ENCODE measurements around the gene CACNB4. TPM values are rescaled to one million over a fixed set of nuclear protein-coding genes. Genes with fewer than 3 reads are reported as not detected.

Gene CACNB4
- total and polyA plus RNA-seq, 5 donors: 0.25 to 1.5 (median 0.86) TPM

- DNase-seq (peak; percentile 46 to 70 (median 64)), ATAC-seq (peak; percentile 82 to 84)
- Histone ChIP-seq H3K4me3 (ENCODE audit: low read length) (peak overlapping the region; percentile 26), H3K9me3 (ENCODE audit: control insufficient read depth, low read length) (no peaks in the 10 kb centered on the region), H3K4me1 (ENCODE audit: control insufficient read depth, insufficient read depth, low read length) (no peaks in the 10 kb centered on the region), H3K27me3 (ENCODE audit: control insufficient read depth, insufficient read depth) (no peaks in the 10 kb centered on the region), H3K27ac (ENCODE audit: low read length) (no peak overlapping the region)
- intact Hi-C loops (cut with DNase I): no loop called here
- 21% methylated on average over 8 of the region's 8 CpGs for WGBS
These were observed 125.0 kb downstream of the CACNB4 start for GRCh38 chr2:151973901-151974199.

- peak overlapping the region; percentile 26 for H3K4me3 ChIP-seq (ENCODE audit: low read length)
- H3K27ac ChIP-seq (ENCODE audit: low read length): no peak overlapping the region
- DNase-seq: no peak
- 63% methylated on average over 8 of the region's 8 CpGs for WGBS
- H3K4me1 ChIP-seq (ENCODE audit: control insufficient read depth, insufficient read depth, low read length): no peaks in the 10 kb centered on the region
- no peak for ATAC-seq
- no peaks in the 10 kb centered on the region for H3K27me3 ChIP-seq (ENCODE audit: control insufficient read depth, insufficient read depth)
- intact Hi-C loops (cut with DNase I): no loop called here
- no peaks in the 10 kb centered on the region for H3K9me3 ChIP-seq (ENCODE audit: control insufficient read depth, low read length)
These were observed 125.6 kb downstream of the CACNB4 start for GRCh38 chr2:151973013-151973900.

- Histone ChIP-seq H3K9me3 (ENCODE audit: control insufficient read depth, low read length) (no peaks in the 10 kb centered on the region), H3K4me1 (ENCODE audit: control insufficient read depth, insufficient read depth, low read length) (no peaks in the 10 kb centered on the region), H3K27me3 (ENCODE audit: control insufficient read depth, insufficient read depth) (no peaks in the 10 kb centered on the region), H3K4me3 (ENCODE audit: low read length) (no peak overlapping the region), H3K27ac (ENCODE audit: low read length) (no peak overlapping the region)
- 95% methylated on average over 8 of the region's 8 CpGs for WGBS
- intact Hi-C loops (cut with DNase I): no loop called here
- no peak for ATAC-seq
- DNase-seq: no peak
These were observed 126.4 kb downstream of the CACNB4 start for GRCh38 chr2:151972241-151973012.

DNA sequence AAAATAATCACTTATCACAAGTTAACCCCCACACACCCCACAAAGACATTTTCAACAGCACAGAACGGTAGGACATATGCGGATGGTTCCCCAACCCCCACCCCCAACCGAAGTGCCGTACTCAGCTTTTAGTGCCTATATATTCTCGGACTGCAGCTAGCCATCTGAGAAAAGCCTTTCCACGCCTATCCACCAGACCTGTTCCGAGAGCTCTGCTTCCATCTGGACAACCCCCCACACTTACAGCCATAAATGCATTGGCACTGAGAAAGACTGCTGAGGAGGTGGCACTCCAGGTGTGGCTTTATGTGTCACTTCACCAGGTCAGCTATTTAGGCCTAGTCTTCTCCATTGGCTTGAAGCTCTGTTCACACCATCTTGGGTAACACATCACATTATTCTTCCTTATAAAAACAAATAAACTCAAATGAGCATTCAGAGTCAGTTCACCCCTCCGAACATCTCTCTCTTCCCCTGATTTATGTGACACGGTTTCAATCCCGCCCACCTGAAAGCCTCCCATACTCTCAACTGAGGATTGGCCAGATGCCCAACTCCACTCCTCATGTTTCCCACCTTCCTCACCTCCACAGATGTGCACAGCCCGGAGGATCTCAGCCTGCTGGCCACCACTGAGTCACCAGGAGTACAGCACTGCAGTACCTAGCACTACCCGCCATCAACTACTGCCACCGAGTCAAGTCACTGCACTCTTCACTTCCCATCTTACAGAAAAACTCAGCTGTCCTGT lies 127.4 kb downstream of the CACNB4 start:
- DNase-seq (peak in 1 of 3 donors; percentile 13), ATAC-seq (no peak)
- Histone ChIP-seq H3K27ac (ENCODE audit: low read length) (no peak overlapping the region), H3K9me3 (ENCODE audit: control insufficient read depth, low read length) (no peaks in the 10 kb centered on the region), H3K4me3 (ENCODE audit: low read length) (no peak overlapping the region), H3K4me1 (ENCODE audit: control insufficient read depth, insufficient read depth, low read length) (no peaks in the 10 kb centered on the region), H3K27me3 (ENCODE audit: control insufficient read depth, insufficient read depth) (no peaks in the 10 kb centered on the region)
- WGBS: 94% methylated on average over 13 of the region's 13 CpGs
- intact Hi-C loops (cut with DNase I): no loop called here

DNA sequence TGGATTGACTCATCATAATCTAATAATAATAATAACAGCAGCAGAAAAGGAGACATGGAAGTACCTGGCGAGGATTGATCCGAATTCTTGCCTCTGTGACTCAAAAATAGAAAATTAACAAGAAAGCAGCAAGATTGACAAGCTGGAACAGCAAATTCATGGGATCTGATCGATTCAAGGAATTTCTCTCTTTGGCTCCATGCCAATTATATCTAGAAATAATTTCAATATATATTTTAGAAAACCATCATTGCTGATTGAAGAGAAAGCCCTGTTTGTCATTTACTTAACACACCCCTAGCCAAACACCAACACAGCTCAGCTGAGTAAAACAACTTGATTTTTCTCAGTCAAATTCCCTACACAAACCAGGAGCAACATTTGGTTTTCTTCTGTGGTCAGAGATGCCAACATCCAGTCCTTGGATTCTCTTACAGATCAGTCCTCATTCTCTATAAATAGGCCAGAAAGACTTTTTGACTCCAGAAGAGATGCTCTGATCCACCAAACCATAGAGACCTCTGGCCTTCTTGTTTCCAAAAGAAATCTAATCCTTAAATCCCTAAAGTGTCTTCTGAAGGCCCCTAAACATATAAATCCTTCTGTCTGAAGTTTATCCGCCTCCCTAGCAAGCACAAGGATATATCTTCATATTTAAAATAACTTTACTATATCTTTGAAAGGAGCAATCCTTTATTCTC lies 129.9 kb downstream of the CACNB4 start:
- no peak overlapping the region for H3K27ac ChIP-seq (ENCODE audit: low read length)
- 92% methylated on average over 4 of the region's 4 CpGs for WGBS
- ATAC-seq: no peak

DNA sequence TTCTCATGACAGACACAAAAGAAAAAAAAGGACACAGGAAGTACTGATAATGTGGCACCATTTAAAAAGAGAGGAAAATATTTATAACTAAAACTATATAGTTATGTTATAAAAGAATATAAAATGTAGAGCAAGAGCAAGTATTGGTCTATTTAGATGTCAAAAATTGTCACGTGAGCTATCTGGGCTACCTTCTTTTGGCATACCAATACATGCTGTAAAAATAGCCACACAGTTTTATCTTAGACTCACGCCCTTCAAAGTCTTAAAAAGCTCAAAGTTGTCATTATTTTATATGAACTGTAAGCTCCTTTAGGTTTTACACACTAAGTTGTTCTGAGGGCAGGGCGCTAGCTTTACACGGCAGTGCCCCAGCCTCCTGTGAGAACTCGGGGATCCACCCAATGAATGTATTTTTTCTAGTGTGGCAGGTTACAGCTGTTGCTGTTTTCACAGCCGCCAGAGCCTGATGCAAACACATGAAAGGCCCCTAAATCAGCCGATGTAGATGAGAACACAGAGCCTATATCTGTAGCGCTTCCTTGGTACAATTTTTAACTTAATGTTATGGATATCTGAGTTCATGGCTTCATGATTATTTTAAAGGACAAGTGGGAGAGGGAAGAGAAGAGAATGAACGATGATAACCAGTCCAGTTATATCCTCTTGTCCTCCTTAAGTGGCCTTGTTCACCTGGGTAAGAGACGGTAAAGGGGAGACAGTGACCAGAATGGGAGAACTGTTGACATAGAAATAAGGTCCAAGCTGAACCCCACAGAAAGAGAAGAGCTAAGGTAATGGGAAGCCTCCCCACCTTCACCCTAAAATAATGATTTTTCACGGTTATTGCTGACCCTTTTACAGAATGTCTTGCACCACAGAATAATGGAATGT lies 130.8 kb downstream of the CACNB4 start:
- Histone ChIP-seq H3K9me3 (ENCODE audit: control insufficient read depth, low read length) (no peaks in the 10 kb centered on the region), H3K27me3 (ENCODE audit: control insufficient read depth, insufficient read depth) (no peaks in the 10 kb centered on the region), H3K4me1 (ENCODE audit: control insufficient read depth, insufficient read depth, low read length) (no peaks in the 10 kb centered on the region), H3K4me3 (ENCODE audit: low read length) (no peak overlapping the region), H3K27ac (ENCODE audit: low read length) (no peak overlapping the region)
- ATAC-seq (no peak), DNase-seq (no peak)
- 73% methylated on average over 11 of the region's 11 CpGs for WGBS
- intact Hi-C loops (cut with DNase I): no loop called here

More for the DNA sequence above, 129.9 kb downstream of the CACNB4 start:
- intact Hi-C loops (cut with DNase I): no loop called here
- no peak overlapping the region for H3K4me3 ChIP-seq (ENCODE audit: low read length)
- no peaks in the 10 kb centered on the region for H3K27me3 ChIP-seq (ENCODE audit: control insufficient read depth, insufficient read depth)
- no peak for DNase-seq
- H3K4me1 ChIP-seq (ENCODE audit: control insufficient read depth, insufficient read depth, low read length): no peaks in the 10 kb centered on the region
- H3K9me3 ChIP-seq (ENCODE audit: control insufficient read depth, low read length): no peaks in the 10 kb centered on the region

DNA sequence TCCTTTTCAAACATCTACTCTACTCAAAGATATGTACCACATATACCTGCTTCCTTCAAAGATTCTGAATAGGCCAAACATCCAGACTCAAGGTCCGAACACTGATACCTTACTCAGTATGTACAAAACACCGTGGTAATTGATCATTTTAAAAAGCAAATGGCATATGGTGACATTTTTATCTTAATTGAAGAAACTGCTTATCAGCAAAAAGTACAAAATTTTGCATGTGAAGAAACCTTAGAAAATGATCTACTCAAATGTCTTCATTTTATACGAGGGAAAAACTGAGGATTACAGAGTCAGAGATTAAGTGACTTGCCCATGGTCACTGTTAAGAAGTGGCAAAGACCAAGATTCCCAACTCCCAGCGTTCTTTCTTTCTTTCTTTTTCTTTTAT lies 133.0 kb downstream of the CACNB4 start:
- H3K9me3 ChIP-seq (ENCODE audit: control insufficient read depth, low read length): no peaks in the 10 kb centered on the region
- WGBS: 88% methylated on average over 4 of the region's 4 CpGs
- intact Hi-C loops (cut with DNase I): no loop called here

DNA sequence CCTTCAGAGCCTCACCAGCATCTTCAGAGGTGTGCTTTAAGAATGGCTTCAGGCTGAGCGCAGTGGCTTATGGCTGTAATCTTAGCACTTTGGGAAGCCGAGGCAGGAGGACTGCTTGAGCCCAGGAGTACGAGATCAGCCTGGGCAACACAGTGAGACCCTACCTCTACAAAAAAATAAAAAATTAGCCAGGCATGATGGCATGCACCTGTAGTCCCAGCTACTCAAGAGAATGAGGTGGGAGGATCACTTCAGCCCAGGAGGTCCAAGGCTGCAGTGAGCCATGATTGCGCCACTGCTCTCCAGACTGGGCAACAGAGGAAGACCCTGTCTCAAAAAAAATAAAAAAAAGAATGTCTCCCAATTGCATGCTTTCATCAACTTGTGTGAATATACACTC lies 137.3 kb downstream of the CACNB4 start:
- 97% methylated on average over 4 of the region's 4 CpGs for WGBS
- Histone ChIP-seq H3K27me3 (ENCODE audit: control insufficient read depth, insufficient read depth) (no peaks in the 10 kb centered on the region), H3K4me1 (ENCODE audit: control insufficient read depth, insufficient read depth, low read length) (no peaks in the 10 kb centered on the region), H3K9me3 (ENCODE audit: control insufficient read depth, low read length) (no peaks in the 10 kb centered on the region), H3K27ac (ENCODE audit: low read length) (no peak overlapping the region), H3K4me3 (ENCODE audit: low read length) (no peak overlapping the region)
- ATAC-seq (no peak), DNase-seq (no peak)
- intact Hi-C loops (cut with DNase I): no loop called here

More for the DNA sequence above, 133.0 kb downstream of the CACNB4 start:
- DNase-seq (no peak), ATAC-seq (no peak)
- Histone ChIP-seq H3K4me1 (ENCODE audit: control insufficient read depth, insufficient read depth, low read length) (no peaks in the 10 kb centered on the region), H3K27ac (ENCODE audit: low read length) (no peak overlapping the region), H3K4me3 (ENCODE audit: low read length) (no peak overlapping the region), H3K27me3 (ENCODE audit: control insufficient read depth, insufficient read depth) (no peaks in the 10 kb centered on the region)

GRCh38 chr2:151959238-151959637 lies 139.6 kb downstream of the CACNB4 start:
- no peak overlapping the region for H3K27ac ChIP-seq (ENCODE audit: low read length)
- H3K4me3 ChIP-seq (ENCODE audit: low read length): no peak overlapping the region
- no peaks in the 10 kb centered on the region for H3K9me3 ChIP-seq (ENCODE audit: control insufficient read depth, low read length)
- ATAC-seq (no peak), DNase-seq (no peak)
- 86% methylated on average over 1 of the region's 1 CpG for WGBS
- no peaks in the 10 kb centered on the region for H3K4me1 ChIP-seq (ENCODE audit: control insufficient read depth, insufficient read depth, low read length)
- H3K27me3 ChIP-seq (ENCODE audit: control insufficient read depth, insufficient read depth): no peaks in the 10 kb centered on the region
- intact Hi-C loops (cut with DNase I): no loop called here

DNA sequence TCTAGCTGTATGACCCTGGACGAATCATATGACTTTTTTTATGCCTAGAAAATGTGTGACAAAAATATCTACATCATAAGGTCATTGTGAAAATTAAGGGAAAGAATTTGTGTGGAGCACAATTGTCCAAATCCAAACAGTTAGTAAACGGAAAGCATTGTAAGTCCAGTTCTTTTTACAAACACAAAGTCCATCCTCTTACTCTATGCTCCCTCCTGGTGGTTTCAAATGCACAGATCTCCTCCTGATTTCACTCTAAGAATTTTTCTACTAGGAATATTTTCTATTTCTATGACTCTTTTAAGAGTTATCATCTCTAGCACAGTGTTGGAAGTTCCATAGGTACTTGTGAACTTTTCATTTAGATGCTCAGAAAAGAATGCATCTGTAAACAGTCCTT lies 145.4 kb downstream of the CACNB4 start:
- DNase-seq (no peak), ATAC-seq (no peak)
- no peaks in the 10 kb centered on the region for H3K4me1 ChIP-seq (ENCODE audit: control insufficient read depth, insufficient read depth, low read length)
- H3K4me3 ChIP-seq (ENCODE audit: low read length): no peak overlapping the region
- 55% methylated on average over 2 of the region's 2 CpGs for WGBS
- no peak overlapping the region for H3K27ac ChIP-seq (ENCODE audit: low read length)
- H3K27me3 ChIP-seq (ENCODE audit: control insufficient read depth, insufficient read depth): no peaks in the 10 kb centered on the region
- intact Hi-C loops (cut with DNase I): no loop called here
- no peaks in the 10 kb centered on the region for H3K9me3 ChIP-seq (ENCODE audit: control insufficient read depth, low read length)
